Vagina (tissue), 2 donors: ENCODE results near the gene S100Z. TPM values are rescaled to one million over a fixed set of nuclear protein-coding genes. Genes with fewer than 3 reads are reported as not detected.

Source experiments
- DNase-seq, 2 donors: peaks; one replicate each; pipeline ENCODE4 v3.0.0-alpha.2; 2017; ENCODE audit errors: extremely low spot score in 2 of 2
- H3K27ac ChIP-seq: fragments of 200-600 bp; sonication (generic); one replicate; pipeline ENCODE4 v1.5.1; 2019
- H3K27me3 ChIP-seq: fragments of 200-600 bp; sonication (generic); one replicate; pipeline ENCODE4 v1.5.1; 2019
- H3K36me3 ChIP-seq, 2 donors: fragments of 200-600 bp; sonication (generic); one replicate each; pipeline ENCODE4 v1.5.1; 2017 to 2019
- H3K4me1 ChIP-seq: fragments of 200-600 bp; sonication (generic); one replicate; pipeline ENCODE4 v1.5.1; 2019
- H3K4me3 ChIP-seq, 2 donors: fragments of 200-600 bp; sonication (generic); 1 replicate in 1 of 2; 2 replicates in 1 of 2; pipeline ENCODE4 v1.5.1; 2016 to 2019
- H3K9me3 ChIP-seq: fragments of 200-600 bp; sonication (generic); one replicate; pipeline ENCODE4 v1.5.1; 2019
- POLR2A ChIP-seq, 2 donors: fragments of 450-650 bp; IDR thresholded peaks; one replicate each; pipeline ENCODE4 v1.6.1; 2017; ENCODE audit warnings: antibody characterized with exemption in 2 of 2, mild to moderate bottlenecking in 2 of 2, moderate library complexity in 2 of 2
- POLR2AphosphoS5 ChIP-seq, 2 donors: sonication (generic); formaldehyde crosslinking; IDR thresholded peaks; one replicate each; pipeline ENCODE4 v1.9.0; 2017; ENCODE audit warnings: antibody characterized with exemption in 2 of 2, mild to moderate bottlenecking in 2 of 2, low read depth in 1 of 2; ENCODE audit not compliant: insufficient read depth in 1 of 2
- intact Hi-C: fragments of 100-400 bp; cut with DNase I; formaldehyde crosslinking; loops from one replicate; pipeline ENCODE4 v1.15.1; 2023
- total RNA-seq: library from RNA; depleted of rRNA; stranded (reverse); fragments of >200 nt; gene quantifications from one replicate; pipeline ENCODE4 v1.2.3, GENCODE V29; 2016
- TF ChIP-seq, protein P1 (sequence below), 3 experiments: fragments of 450-650 bp in 2 of 3; fragments of 200-600 bp in 1 of 3; sonication (generic) in 1 of 3; IDR thresholded peaks; one replicate each; pipeline ENCODE4 v1.5.1; 2017 to 2019; ENCODE audit warnings: antibody characterized with exemption in 3 of 3, mild to moderate bottlenecking in 2 of 3, moderate library complexity in 2 of 3

Gene S100Z
- total RNA-seq, 1 donor from 2014 or later, result not detected

DNA sequence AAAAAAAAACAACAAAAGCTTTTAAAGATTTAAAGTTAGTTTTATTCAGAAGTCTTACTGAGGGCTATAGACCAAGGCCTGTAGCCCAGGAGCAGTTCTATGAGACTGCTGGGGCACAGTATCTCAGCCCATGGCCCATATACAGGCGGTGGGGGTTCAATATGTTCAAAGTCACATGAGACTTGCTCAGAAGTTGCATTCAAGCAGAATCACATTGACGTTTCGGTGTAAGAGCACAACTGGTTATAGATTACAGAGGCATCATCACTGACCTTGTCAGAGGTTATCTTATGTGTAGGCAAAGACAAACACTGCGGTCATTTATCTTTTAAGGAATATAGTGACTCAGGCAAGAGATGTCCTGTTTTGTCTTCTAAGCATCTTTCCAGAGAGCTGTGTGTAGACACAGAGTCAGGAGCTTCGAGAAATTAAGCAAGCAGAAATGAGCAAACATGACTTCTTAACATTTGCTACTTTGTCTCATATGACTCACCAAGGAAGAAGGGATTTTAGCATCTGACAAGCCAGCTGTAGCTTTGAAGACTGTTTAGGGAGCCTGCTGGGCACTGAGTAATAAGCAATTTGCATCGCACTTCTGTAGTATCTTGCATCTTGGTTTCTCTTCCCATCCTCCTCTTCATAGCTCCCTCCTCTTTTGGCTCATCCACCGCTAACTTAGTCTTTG lies 43.9 kb upstream of the S100Z start:
- no peaks in the 10 kb centered on the region for H3K27me3 ChIP-seq
- no peak for DNase-seq
- no peak overlapping the region for H3K27ac ChIP-seq
- no peak overlapping the region for H3K4me3 ChIP-seq
- no peaks in the 10 kb centered on the region for H3K36me3 ChIP-seq
- H3K4me1 ChIP-seq, result peaks cover 5% of the 10 kb centered on the region
- no peaks in the 10 kb centered on the region for H3K9me3 ChIP-seq
- intact Hi-C loops, result no loop called here
- TF ChIP-seq POLR2A (IDR thresholded peaks at IDR 0.05) (no peak), POLR2AphosphoS5 (IDR thresholded peaks at IDR 0.05; ENCODE audit: insufficient read depth in 1 of 2, low read depth in 1 of 2) (no peak)
- TF ChIP-seq, protein P1, sequence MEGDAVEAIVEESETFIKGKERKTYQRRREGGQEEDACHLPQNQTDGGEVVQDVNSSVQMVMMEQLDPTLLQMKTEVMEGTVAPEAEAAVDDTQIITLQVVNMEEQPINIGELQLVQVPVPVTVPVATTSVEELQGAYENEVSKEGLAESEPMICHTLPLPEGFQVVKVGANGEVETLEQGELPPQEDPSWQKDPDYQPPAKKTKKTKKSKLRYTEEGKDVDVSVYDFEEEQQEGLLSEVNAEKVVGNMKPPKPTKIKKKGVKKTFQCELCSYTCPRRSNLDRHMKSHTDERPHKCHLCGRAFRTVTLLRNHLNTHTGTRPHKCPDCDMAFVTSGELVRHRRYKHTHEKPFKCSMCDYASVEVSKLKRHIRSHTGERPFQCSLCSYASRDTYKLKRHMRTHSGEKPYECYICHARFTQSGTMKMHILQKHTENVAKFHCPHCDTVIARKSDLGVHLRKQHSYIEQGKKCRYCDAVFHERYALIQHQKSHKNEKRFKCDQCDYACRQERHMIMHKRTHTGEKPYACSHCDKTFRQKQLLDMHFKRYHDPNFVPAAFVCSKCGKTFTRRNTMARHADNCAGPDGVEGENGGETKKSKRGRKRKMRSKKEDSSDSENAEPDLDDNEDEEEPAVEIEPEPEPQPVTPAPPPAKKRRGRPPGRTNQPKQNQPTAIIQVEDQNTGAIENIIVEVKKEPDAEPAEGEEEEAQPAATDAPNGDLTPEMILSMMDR (IDR thresholded peaks at IDR 0.05), result no peak

DNA sequence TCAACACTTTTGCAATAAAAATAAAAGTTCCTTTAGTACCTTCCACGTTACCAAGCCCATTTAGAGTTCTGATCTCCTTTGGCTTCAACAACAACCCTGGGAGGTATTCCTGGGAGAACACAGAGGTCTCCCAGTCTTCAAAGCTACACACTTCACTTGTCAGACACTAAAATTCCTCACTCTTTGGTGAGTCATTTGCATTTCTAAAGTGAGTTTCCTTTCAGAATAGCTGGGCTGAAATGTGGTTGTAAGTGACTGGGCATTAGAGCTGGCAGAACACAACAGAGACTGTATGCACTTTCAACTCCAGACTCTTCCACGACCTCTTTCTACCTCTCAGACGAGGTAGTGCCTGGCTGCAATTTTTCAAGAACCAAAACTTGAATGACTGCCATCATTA lies 42.5 kb upstream of the S100Z start:
- TF ChIP-seq POLR2A (IDR thresholded peaks at IDR 0.05) (no peak), POLR2AphosphoS5 (IDR thresholded peaks at IDR 0.05; ENCODE audit: insufficient read depth in 1 of 2, low read depth in 1 of 2) (no peak)
- TF ChIP-seq, protein P1 (IDR thresholded peaks at IDR 0.05), result no peak
- intact Hi-C loops, result no loop called here
- peaks cover 5% of the 10 kb centered on the region for H3K4me1 ChIP-seq
- no peaks in the 10 kb centered on the region for H3K9me3 ChIP-seq
- no peak overlapping the region for H3K27ac ChIP-seq
- H3K36me3 ChIP-seq, result no peaks in the 10 kb centered on the region
- no peak for DNase-seq
- H3K4me3 ChIP-seq, result no peak overlapping the region
- no peaks in the 10 kb centered on the region for H3K27me3 ChIP-seq

DNA sequence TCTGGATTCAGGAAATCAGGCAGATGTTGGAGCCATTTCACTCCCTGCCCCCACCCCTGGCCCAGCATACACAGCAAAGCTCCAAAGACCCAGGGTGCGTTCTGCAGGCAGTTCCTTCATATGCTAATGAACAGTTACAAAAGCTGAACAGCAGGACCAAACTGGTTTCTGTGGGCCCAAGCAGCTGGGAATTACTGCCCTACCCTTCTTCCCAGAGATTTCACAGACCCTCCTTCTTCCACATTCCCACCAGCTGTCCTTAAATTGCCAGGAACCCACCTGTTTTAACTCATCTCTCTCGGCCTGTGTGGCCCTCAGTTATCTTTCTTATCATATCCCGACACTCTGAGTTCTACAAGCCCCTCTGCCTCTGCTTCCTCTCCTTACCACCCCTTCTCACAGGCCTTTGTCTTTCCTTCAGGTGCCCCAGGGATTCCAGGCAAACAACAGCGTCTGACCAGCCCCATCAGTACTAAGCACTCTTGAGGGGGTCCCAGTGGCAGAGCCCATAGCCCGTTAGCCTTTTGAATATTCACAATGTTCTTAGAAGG lies 41.6 kb upstream of the S100Z start:
- DNase-seq, result no peak
- Histone ChIP-seq H3K36me3 (no peaks in the 10 kb centered on the region), H3K9me3 (no peaks in the 10 kb centered on the region), H3K27me3 (no peaks in the 10 kb centered on the region), H3K27ac (no peak overlapping the region), H3K4me3 (no peak overlapping the region), H3K4me1 (peaks cover 5% of the 10 kb centered on the region)
- intact Hi-C loops, result no loop called here
- TF ChIP-seq POLR2AphosphoS5 (IDR thresholded peaks at IDR 0.05; ENCODE audit: insufficient read depth in 1 of 2, low read depth in 1 of 2) (no peak), POLR2A (IDR thresholded peaks at IDR 0.05) (no peak)
- TF ChIP-seq, protein P1 (IDR thresholded peaks at IDR 0.05), result no peak

DNA sequence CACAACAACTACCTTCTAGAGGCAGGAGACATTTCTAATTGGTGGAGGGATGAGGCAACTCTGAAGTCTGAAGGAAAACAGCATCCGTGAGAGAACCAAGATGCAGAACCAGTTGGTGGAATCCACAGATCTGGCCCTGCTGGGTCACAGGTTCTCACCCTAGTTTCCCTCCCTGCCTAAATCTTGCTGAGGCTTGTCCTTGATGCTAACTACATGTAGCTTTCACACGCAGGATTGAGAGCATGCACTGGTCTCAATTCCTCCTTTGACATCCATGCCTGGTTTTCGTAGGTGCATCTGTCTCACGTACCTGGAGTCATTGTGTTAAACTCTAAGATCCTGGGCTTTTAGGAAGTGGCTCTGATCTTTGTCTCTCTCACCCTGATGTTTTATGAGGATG lies 40.7 kb upstream of the S100Z start:
- Histone ChIP-seq H3K4me1 (peaks cover 5% of the 10 kb centered on the region), H3K36me3 (no peaks in the 10 kb centered on the region), H3K27me3 (no peaks in the 10 kb centered on the region), H3K9me3 (no peaks in the 10 kb centered on the region), H3K27ac (no peak overlapping the region), H3K4me3 (no peak overlapping the region)
- DNase-seq, result no peak
- TF ChIP-seq POLR2A (IDR thresholded peaks at IDR 0.05), result no peak
- intact Hi-C loops, result no loop called here

DNA sequence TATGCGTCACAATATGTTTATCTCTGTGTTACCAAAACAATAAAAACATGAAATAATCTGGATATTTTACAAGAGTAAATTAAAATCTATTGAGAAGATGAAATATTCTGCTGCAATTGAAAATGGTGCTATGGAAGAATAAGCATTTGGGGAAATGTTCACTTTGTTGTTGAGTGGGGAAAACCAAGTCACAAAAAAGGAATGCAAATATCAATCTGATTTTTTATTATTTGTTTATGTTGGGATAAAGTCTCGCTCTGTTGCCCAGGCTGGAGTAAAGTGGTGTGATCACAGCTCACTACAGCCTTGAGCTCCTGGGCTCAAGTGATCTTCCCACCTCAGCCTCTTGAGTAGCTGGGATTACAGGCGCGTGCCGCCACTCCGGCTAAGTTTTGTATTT lies 39.6 kb upstream of the S100Z start:
- no peaks in the 10 kb centered on the region for H3K27me3 ChIP-seq
- no peaks in the 10 kb centered on the region for H3K9me3 ChIP-seq
- peaks cover 5% of the 10 kb centered on the region for H3K4me1 ChIP-seq
- H3K4me3 ChIP-seq, result no peak overlapping the region
- intact Hi-C loops, result no loop called here
- H3K36me3 ChIP-seq, result no peaks in the 10 kb centered on the region
- DNase-seq, result no peak
- no peak overlapping the region for H3K27ac ChIP-seq
- TF ChIP-seq, protein P1 (IDR thresholded peaks at IDR 0.05), result no peak
- TF ChIP-seq POLR2A (IDR thresholded peaks at IDR 0.05) (no peak), POLR2AphosphoS5 (IDR thresholded peaks at IDR 0.05; ENCODE audit: insufficient read depth in 1 of 2, low read depth in 1 of 2) (no peak)
